CD14-positive monocyte (primary cell): ENCODE data around the gene OR56A3. TPM values are rescaled to one million over a fixed set of nuclear protein-coding genes. Genes with fewer than 3 reads are reported as not detected.

ENCODE experiments used
- DNase-seq, 3 donors: peaks; one replicate each; pipeline ENCODE4 v3.0.0-alpha.2; 2011 to 2022
- H2AFZ ChIP-seq: 2 replicates; pipeline ENCODE4 v1.6.0; 2012; ENCODE audit warnings: mild to moderate bottlenecking, low read depth, low read length, inconsistent platforms; ENCODE audit not compliant: insufficient read depth, poor library complexity, severe bottlenecking
- H3K27ac ChIP-seq, 2 donors: 1 replicate in 1 of 2; 2 replicates in 1 of 2; pipeline ENCODE4 v1.5.1; 2012 to 2013; ENCODE audit warnings: low read length in 2 of 2, control low read depth in 1 of 2, inconsistent platforms in 1 of 2, low read depth in 1 of 2, mild to moderate bottlenecking in 1 of 2
- H3K27me3 ChIP-seq, 2 donors: one replicate each; pipeline versions ENCODE4 v1.6.0 to v1.6.1; 2011 to 2013; ENCODE audit warnings: low read length in 2 of 2; ENCODE audit not compliant: control insufficient read depth in 2 of 2, insufficient read depth in 2 of 2
- H3K36me3 ChIP-seq, 2 donors: replicated peaks in 1 of 2; 1 replicate in 1 of 2; 2 replicates in 1 of 2; pipeline versions ENCODE4 v1.5.1 to v1.6.1; 2012 to 2013; ENCODE audit warnings: low read length in 2 of 2, control low read depth in 1 of 2, inconsistent platforms in 1 of 2, mild to moderate bottlenecking in 1 of 2; ENCODE audit not compliant: insufficient read depth in 2 of 2, control insufficient read depth in 1 of 2
- H3K4me1 ChIP-seq, 2 donors: 1 replicate in 1 of 2; 2 replicates in 1 of 2; pipeline versions ENCODE4 v1.5.1 to v1.6.1; 2012 to 2013; ENCODE audit warnings: low read length in 2 of 2, control low read depth in 1 of 2, inconsistent platforms in 1 of 2, mild to moderate bottlenecking in 1 of 2, moderate library complexity in 1 of 2; ENCODE audit not compliant: insufficient read depth in 2 of 2, control insufficient read depth in 1 of 2
- H3K4me2 ChIP-seq: replicated peaks from 2 replicates; pipeline ENCODE3; 2012; ENCODE audit warnings: low read length, moderate library complexity, mild to moderate bottlenecking; ENCODE audit not compliant: poor library complexity, severe bottlenecking; ENCODE audit errors: extremely low read depth
- H3K4me3 ChIP-seq, 3 experiments: fragments of 200-600 bp in 1 of 3; sonication (generic) in 1 of 3; replicated peaks in 1 of 3; 1 replicate in 2 of 3; 2 replicates in 1 of 3; pipeline ENCODE4 v1.5.1; 2011 to 2013; ENCODE audit warnings: low read length in 3 of 3, mild to moderate bottlenecking in 3 of 3, control low read depth in 2 of 3, low read depth in 2 of 3, inconsistent platforms in 1 of 3, moderate library complexity in 1 of 3
- H3K79me2 ChIP-seq: 2 replicates; pipeline ENCODE4 v1.6.0; 2012; ENCODE audit warnings: mild to moderate bottlenecking, control low read depth, inconsistent platforms, low read length, moderate library complexity; ENCODE audit not compliant: insufficient read depth
- H3K9ac ChIP-seq: 2 replicates; pipeline ENCODE4 v1.6.0; 2017; ENCODE audit warnings: low read length, mild to moderate bottlenecking; ENCODE audit not compliant: insufficient read depth, poor library complexity, severe bottlenecking
- H3K9me3 ChIP-seq, 2 donors: replicated peaks in 1 of 2; 1 replicate in 1 of 2; 2 replicates in 1 of 2; pipeline versions ENCODE4 v1.5.1 to v1.6.1; 2012 to 2013; ENCODE audit warnings: low read length in 2 of 2, control low read depth in 1 of 2; ENCODE audit not compliant: control insufficient read depth in 1 of 2, insufficient read depth in 1 of 2
- H4K20me1 ChIP-seq: 2 replicates; pipeline ENCODE4 v1.6.0; 2012; ENCODE audit warnings: mild to moderate bottlenecking, low read length, control low read depth, moderate library complexity; ENCODE audit not compliant: insufficient read depth
- H3K27ac Mint-ChIP-seq, 7 donors: one replicate each; pipeline ENCODE4 v1.8.0; 2020; ENCODE audit warnings: mild to moderate bottlenecking in 7 of 7, mixed read lengths in 7 of 7, moderate library complexity in 6 of 7, inconsistent platforms in 2 of 7
- H3K27me3 Mint-ChIP-seq, 3 donors: one replicate each; pipeline ENCODE4 v1.8.0; 2021 to 2022; ENCODE audit warnings: low read depth in 3 of 3, mild to moderate bottlenecking in 3 of 3, mixed read lengths in 3 of 3, moderate library complexity in 3 of 3, inconsistent platforms in 1 of 3
- H3K36me3 Mint-ChIP-seq, 2 donors: one replicate each; pipeline ENCODE4 v1.8.0; 2020; ENCODE audit warnings: mixed read lengths in 2 of 2, inconsistent platforms in 1 of 2, mild to moderate bottlenecking in 1 of 2
- H3K4me1 Mint-ChIP-seq: one replicate; pipeline ENCODE4 v1.8.0; 2020; ENCODE audit warnings: mild to moderate bottlenecking, mixed read lengths
- H3K4me3 Mint-ChIP-seq, 2 donors: one replicate each; pipeline ENCODE4 v1.8.0; 2020; ENCODE audit warnings: mild to moderate bottlenecking in 2 of 2, mixed read lengths in 2 of 2, moderate library complexity in 1 of 2
- H3K9me3 Mint-ChIP-seq, 7 donors: one replicate each; pipeline ENCODE4 v1.8.0; 2020 to 2022; ENCODE audit warnings: mixed read lengths in 7 of 7, mild to moderate bottlenecking in 6 of 7, moderate library complexity in 6 of 7, inconsistent platforms in 2 of 7
- WGBS: methylation state at CpG from one replicate; pipeline ENCODE4 v1.1.5; 2013; ENCODE audit warnings: missing lambda C conversion rate; ENCODE audit not compliant: insufficient coverage; 5-methylcytosine and 5-hydroxymethylcytosine counted together
- intact Hi-C, 2 donors: fragments of 100-400 bp; cut with micrococcal nuclease; formaldehyde crosslinking; loops; one replicate each; pipeline versions ENCODE4 v1.15.0 to v1.15.1; 2023
- polyA minus RNA-seq: library from RNA; depleted of rRNA, polyadenylated mRNA; stranded (reverse); fragments of >200 nt; gene quantifications from 2 replicates; pipeline ENCODE4 v1.2.3, GENCODE V29; 2012
- polyA plus RNA-seq, 3 donors: library from polyadenylated mRNA; depleted of rRNA in 1 of 3; unstranded in 2 of 3; stranded (reverse) in 1 of 3; fragments of 300-500 nt in 2 of 3; fragments of >200 nt in 1 of 3; fragmentation: Illumina TruSeq in 2 of 3; gene quantifications; 1 replicate in 2 of 3; 2 replicates in 1 of 3; pipeline ENCODE4 v1.2.3, GENCODE V29; 2012 to 2021
- total RNA-seq, 12 experiments: library from RNA in 1 of 12; stranded (reverse) in 1 of 12; fragments of 120-200 nt in 1 of 12; gene quantifications; one replicate each; pipeline ENCODE4 v1.2.4 and lab custom pipeline; 2013 to 2026; ENCODE audit warnings: mixed read lengths in 6 of 12, inconsistent platforms in 1 of 12
- TF ChIP-seq, protein P1 (sequence below): fragments of 200-600 bp; IDR thresholded peaks from one replicate; pipeline ENCODE4 v1.8.0; 2022; ENCODE audit warnings: antibody characterized with exemption, mild to moderate bottlenecking

The OR56A3 gene
- not detected for total RNA-seq (2013)
- polyA plus RNA-seq = not detected
- not detected in 2 replicates for polyA minus RNA-seq
- 0 to 1.7 (median 0.05) reads per million in 11 experiments for total RNA-seq (lab: John Stamatoyannopoulos, UW)

DNA sequence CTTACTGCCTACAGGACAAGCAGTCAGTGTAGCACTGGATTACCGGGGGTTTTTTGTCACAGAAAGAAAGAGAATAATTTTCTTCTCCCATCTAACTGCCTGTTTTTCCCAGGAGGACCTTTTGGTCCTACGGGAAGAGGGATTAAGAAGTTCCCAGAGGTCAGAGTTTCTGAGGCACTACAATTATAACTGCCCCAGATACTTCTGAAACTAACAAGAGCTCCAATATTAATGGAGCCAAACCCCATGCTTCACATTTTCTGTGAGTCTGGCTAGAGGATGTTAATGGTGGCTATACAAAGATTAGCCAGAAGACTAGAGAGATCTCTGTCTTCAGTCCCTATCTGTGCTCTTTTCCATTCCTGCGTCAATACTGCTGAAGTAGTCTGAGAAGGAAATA lies at the start of gene OR56A3:
OR56A3 (plus strand) TSS at position 301 of the 400 bp plus-strand sequence. CDS start 5,096 bp downstream, outside the sequence.
- Histone ChIP-seq H3K9me3 (peaks cover 25% of the 10 kb centered on the region in 2 donors), H3K9ac (no peak within 1 kb of the TSS), H3K36me3 (no peaks in the 10 kb centered on the region), H2AFZ (no peak within 1 kb of the TSS), H3K4me2 (no peak within 1 kb of the TSS), H3K4me3 (no peak within 1 kb of the TSS), H3K79me2 (no peaks in the 10 kb centered on the region), H4K20me1 (no peaks in the 10 kb centered on the region), H3K27me3 (no peaks in the 10 kb centered on the region), H3K27ac (no peak within 1 kb of the TSS), H3K4me1 (no peaks in the 10 kb centered on the region)
- no peak for DNase-seq
- H3K36me3 Mint-ChIP-seq = no peaks in the 10 kb centered on the region
- 80% methylated on average over 1 of the region's 3 CpGs for WGBS
- no peak within 1 kb of the TSS for H3K4me3 Mint-ChIP-seq
- no peak within 1 kb of the TSS for H3K27ac Mint-ChIP-seq
- intact Hi-C loops = no loop called here
- TF ChIP-seq, protein P1, sequence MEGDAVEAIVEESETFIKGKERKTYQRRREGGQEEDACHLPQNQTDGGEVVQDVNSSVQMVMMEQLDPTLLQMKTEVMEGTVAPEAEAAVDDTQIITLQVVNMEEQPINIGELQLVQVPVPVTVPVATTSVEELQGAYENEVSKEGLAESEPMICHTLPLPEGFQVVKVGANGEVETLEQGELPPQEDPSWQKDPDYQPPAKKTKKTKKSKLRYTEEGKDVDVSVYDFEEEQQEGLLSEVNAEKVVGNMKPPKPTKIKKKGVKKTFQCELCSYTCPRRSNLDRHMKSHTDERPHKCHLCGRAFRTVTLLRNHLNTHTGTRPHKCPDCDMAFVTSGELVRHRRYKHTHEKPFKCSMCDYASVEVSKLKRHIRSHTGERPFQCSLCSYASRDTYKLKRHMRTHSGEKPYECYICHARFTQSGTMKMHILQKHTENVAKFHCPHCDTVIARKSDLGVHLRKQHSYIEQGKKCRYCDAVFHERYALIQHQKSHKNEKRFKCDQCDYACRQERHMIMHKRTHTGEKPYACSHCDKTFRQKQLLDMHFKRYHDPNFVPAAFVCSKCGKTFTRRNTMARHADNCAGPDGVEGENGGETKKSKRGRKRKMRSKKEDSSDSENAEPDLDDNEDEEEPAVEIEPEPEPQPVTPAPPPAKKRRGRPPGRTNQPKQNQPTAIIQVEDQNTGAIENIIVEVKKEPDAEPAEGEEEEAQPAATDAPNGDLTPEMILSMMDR = no peak
- peaks cover 0 to 2% (median 2%) of the 10 kb centered on the region in 3 donors for H3K27me3 Mint-ChIP-seq
- H3K9me3 Mint-ChIP-seq = peaks cover 11 to 27% (median 19%) of the 10 kb centered on the region in 7 donors
- H3K4me1 Mint-ChIP-seq = no peaks in the 10 kb centered on the region

- Mint-ChIP-seq H3K27me3 (peaks cover 0 to 5% (median under 1%) of the 10 kb centered on the region in 3 donors), H3K36me3 (no peaks in the 10 kb centered on the region), H3K4me3 (no peak within 1 kb of the TSS), H3K9me3 (no peaks in the 10 kb centered on the region), H3K4me1 (no peaks in the 10 kb centered on the region), H3K27ac (no peak within 1 kb of the TSS)
- WGBS = 96% methylated on average over 3 of the region's 3 CpGs
- no peak for DNase-seq
- Histone ChIP-seq H4K20me1 (no peaks in the 10 kb centered on the region), H3K79me2 (no peaks in the 10 kb centered on the region), H3K9me3 (no peaks in the 10 kb centered on the region), H3K9ac (no peak within 1 kb of the TSS), H3K27me3 (no peaks in the 10 kb centered on the region), H3K27ac (no peak within 1 kb of the TSS), H2AFZ (no peak within 1 kb of the TSS), H3K4me2 (no peak within 1 kb of the TSS), H3K36me3 (no peaks in the 10 kb centered on the region), H3K4me1 (no peaks in the 10 kb centered on the region), H3K4me3 (no peak within 1 kb of the TSS)
- TF ChIP-seq, protein P1 = no peak
- intact Hi-C loops = no loop called here
These were observed 49.1 kb upstream of the OR56A3 start, which contains the start of gene OR52E5 for GRCh38 chr11:5892908-5893307. TSS of gene OR52E5 (plus strand) at chr11:5893208. CDS start at chr11:5900777, 7,569 bp downstream.
